GM21360 (cell line): ENCODE measurements around the gene IL1RAP.

Experiments used
- ATAC-seq: cut with Tn5 transposase; IDR thresholded peaks from one replicate; pipeline ENCODE4 v1.9.1; 2021; ENCODE audit warnings: mild to moderate bottlenecking, moderate library complexity; ENCODE audit not compliant: unreplicated experiment

Gene IL1RAP

GRCh38 chr3:190541008-190541407 is 27.1 kb downstream of the IL1RAP start:
- ATAC-seq, result no peak

- no peak for ATAC-seq
These were observed 27.7 kb downstream of the IL1RAP start for GRCh38 chr3:190541560-190541959.

- ATAC-seq, result no peak
These were observed 29.0 kb downstream of the IL1RAP start for GRCh38 chr3:190542846-190543245.

DNA sequence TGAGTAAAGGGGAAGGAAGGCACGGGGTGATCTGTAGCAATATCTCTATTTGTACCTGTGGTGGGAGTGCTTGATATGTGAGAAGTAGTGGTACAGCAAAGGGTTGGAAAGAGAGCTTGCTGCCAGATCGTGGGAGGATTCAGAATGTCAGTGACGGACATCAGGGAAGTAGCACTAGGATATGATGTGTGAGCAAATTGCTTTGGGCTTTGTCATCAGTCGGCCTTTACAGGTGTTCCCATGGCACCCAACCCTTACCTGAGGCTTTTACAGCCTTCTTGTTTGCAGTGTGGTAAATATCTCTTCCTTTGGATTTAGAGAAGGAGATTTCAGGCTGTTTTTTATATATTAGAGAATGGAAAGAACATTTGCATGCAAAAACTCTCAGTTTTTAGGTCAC is 29.8 kb downstream of the IL1RAP start:
- ATAC-seq, result no peak

GRCh38 chr3:190545191-190545590 is 31.3 kb downstream of the IL1RAP start:
- no peak for ATAC-seq

DNA sequence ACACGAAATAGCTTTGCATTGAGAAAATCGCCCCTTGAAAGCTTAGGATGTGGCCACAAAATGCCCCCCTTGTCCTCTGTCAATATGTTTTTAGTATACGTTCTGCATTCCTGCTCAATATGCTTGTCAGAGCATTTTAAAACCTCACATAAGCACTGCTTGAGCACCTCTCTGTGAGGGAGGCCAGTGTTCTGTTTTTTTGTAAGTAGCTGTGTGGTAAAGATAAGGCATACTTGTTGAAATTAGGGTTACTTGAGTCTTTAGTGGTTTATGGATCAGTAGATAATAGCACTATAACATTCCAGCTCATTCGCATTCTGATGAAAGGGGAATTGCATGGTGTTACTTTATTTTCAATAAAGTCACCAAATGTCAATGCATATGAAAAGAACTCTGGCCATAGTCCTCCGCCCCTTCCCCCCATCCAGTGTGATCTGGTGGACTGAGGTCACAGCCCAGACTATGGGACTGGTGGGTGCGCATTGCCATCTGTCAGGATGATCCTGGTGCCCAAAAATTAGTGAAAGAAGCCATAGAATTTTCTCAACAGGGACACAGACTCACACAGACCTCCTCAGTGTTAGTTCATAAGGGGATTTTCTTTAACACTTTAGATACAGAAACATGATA is 33.1 kb downstream of the IL1RAP start:
- ATAC-seq, result no peak

- ATAC-seq, result no peak
These were observed 34.3 kb downstream of the IL1RAP start for GRCh38 chr3:190548031-190548656.

GRCh38 chr3:190552021-190552420 is 38.1 kb downstream of the IL1RAP start:
- no peak for ATAC-seq

DNA sequence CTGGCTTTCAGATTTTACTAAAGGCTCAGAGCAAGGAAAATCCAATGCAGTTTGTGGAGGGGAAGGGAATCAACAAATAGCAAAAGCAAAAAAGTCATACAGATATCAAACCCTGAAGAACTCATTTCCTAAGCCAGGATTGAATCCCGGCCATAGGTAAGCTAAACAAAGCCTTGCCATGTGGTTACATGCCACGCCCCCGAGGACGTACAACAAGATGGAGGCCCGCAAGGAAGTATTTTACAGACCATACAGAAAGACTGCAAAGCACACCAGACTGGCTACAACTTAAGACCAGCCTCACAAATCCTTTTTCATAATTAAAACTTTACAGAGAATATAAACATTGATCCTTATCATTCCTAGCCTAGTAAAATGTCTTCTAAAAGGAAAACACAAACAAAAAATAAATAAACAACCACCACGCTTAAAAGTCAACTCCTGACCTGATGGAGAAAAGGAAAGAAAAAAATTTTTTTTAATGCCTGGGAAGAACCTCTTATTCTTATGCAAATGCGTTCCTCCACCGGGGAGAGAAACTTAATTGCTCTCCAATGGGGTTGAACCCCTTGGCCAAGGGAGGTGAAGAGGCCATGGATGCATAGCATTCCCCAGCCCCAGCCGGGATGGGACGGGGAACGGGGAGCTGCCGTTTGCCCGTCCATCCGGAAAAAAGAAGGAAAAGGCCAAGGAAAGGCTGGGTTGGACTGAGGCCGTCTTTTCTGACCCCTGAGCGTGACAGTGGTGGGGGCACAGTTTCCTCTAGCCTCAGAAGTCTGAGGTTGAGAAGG is 39.3 kb downstream of the IL1RAP start:
- no peak for ATAC-seq

GRCh38 chr3:190554197-190554596 is 40.3 kb downstream of the IL1RAP start:
- no peak for ATAC-seq

- no peak for ATAC-seq
These were observed 42.5 kb downstream of the IL1RAP start for GRCh38 chr3:190556351-190556750.

- no peak for ATAC-seq
These were observed 43.4 kb downstream of the IL1RAP start for GRCh38 chr3:190557296-190557695.

DNA sequence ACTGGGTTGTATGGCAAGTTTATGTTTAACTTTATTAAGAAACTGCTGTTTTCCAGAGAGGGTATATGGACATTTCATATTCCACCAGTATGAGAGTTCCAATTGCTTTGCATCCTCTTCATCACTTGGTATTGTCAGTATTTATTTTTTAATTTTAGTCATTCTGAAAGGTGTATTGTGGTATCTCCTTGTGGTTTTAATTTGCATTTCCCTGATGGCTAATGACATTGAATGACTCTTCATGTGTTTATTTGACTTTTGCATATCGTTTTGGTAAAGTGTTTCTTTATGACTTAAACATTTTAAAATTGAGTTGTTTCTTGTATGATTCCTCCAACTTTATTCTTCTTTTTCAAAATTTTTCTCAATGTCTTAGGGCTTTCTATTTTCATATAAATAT is 44.4 kb downstream of the IL1RAP start:
- ATAC-seq, result no peak

DNA sequence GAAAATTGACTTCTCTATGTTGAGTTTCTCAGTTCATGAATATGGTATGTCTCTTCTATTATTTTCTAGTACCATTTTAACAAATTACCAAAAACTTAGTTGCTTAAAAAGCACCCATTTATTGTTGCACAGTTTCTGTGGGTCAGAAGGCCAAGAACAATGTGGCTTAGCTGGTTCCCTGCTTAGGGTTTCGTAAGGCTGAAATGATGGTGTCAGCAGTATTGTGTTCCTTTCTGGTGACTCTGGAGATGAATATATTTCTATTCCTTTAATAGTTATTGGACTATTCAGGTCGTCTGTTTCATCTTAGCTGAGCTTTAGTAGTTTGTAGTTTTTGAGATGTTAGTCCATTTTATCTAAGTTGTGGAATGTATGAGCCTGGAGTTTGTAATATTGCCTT is 44.9 kb downstream of the IL1RAP start:
- no peak for ATAC-seq

DNA sequence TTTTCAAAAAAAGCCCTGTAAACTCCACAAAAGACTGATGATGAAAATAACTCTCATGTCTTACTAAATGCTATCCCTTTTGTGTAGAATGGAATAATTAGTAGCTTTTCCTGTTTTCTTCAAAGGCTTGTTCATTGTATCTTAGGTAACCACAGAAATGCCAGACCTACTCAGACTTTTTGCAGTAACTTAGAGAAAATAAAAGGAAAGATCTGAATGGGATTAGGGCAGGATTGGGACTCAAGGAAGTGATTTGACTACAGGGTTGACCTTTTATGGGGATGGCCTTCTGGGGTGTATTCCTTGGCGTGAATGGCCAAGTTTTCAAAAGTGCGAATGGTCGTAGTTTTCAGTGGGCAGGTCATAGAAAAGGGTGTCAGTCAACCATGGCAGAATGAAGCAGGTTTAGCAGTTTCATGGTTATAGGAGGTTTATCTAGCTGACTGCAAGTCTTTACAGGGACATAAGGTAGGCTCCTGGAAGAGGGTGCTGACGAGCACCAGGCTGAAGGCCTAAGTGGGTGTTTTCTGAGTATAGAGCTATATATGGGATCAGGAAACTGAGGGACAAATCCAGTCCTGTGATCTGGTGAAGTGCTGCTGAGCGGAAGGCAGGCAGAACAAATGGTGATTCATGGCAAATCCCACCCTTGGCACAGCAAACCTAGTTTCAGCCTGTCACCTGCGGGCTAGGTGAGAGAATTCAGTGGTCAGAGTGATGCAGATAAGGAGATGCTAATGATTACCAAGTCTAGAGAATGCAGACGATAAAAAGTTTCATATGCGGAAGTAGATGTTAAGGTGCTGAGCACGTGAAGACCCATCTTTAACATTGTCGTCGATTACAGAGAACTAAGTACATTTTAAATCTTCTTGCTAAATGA is 46.4 kb downstream of the IL1RAP start:
- no peak for ATAC-seq

DNA sequence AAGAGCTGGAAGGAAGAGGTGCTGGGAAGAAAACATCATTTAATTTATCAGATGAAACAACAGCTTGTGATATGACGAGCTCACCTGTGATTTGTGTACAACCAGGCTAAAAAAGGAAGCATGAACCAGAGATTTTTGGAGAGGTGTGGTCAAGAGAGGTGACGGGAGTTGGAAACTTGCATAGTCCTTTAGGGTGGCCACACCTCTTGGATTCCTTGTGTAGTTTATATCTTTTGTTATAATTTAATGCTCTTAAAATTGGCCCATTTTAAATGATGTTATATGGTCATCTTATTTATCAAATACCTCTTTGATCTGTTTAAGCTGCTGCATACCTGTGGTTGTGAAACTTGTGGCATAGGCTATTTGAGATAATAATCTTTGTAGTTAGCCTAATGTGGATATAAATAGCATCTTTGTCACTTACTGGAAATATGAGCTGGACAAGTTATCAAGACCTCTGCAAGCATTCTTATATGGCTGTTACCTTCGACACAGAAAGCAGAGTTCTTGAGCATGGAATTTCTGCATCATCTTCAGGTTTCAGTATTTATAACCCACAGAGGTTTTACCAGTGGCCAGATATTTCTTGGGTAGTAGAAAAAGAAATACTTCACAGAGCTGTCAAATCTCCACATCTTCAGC is 49.1 kb downstream of the IL1RAP start:
- ATAC-seq, result no peak

- ATAC-seq, result no peak
These were observed 50.3 kb downstream of the IL1RAP start for GRCh38 chr3:190564175-190564574.

- no peak for ATAC-seq
These were observed 52.4 kb downstream of the IL1RAP start for GRCh38 chr3:190566043-190566933.

DNA sequence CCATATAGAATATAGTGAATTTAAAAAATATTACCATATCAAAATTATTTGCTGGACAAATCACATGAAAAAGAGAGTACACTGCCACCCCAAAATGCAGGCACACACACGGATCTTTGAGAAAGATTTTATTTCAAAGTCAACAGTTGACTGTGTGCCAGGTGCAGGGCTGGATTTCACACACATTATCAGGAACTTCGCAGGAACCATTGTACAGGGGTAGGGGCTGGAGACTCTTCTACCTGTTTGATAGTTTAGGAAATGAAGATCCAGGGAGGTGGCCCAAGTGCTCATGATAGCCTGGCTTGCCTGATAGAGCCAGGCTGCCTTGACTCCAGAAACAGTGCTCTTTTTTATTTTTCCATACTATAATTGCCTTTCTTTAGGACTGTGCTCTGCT is 54.2 kb downstream of the IL1RAP start:
- ATAC-seq, result no peak

DNA sequence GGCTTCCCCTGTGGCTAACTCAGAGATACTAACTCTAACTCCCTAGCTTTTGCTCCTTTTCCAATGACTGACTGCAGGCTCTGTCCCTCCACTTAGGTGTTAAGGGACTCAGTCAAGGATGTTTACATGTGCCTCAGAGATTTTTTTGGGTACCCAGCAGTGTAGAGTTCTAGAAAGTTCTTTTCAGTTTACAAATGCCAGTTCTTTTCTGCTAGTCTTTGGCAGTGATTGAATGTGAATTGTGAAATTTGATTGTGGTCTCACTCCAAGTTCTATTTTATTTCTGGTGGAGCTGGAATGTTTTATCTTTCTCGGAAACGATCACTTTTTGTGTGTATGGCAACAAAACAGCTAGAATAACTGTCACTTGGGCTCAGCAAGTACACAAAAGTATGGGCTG is 60.6 kb downstream of the IL1RAP start:
- ATAC-seq, result no peak
